ENCODE measurements around the gene APBB1IP. TPM values are rescaled to one million over a fixed set of nuclear protein-coding genes. Genes with fewer than 3 reads are reported as not detected.
"Not testable (repeated sequence)": the region's sequence is repeated elsewhere in the genome, so short reads cannot be mapped to it uniquely, and the experiment has no call there.

APBB1IP gene
- total RNA-seq = 2.8 TPM
- long read RNA-seq, partial matches to known transcripts = 0 of 1 reads
- long read RNA-seq, other reads (novel, unspliced or antisense) = 1 of 1 reads

- intact Hi-C loops (cut with micrococcal nuclease) = no loop called here
- ATAC-seq (peak; percentile 96), DNase-seq (peak; percentile 87)
Measured at GRCh38 chr10:26437637-26438461, at the start of gene APBB1IP. Gene APBB1IP (plus strand): TSS chr10:26438341. CDS start chr10:26492327, 53,986 bp downstream.

- ATAC-seq = no peak
- intact Hi-C loops (cut with micrococcal nuclease) = no loop called here
- DNase-seq = no peak
Measured at GRCh38 chr10:26389533-26389932, 48.6 kb upstream of the APBB1IP start.

GRCh38 chr10:26391701-26392695, 46.1 kb upstream of the APBB1IP start:
- no peak for ATAC-seq
- DNase-seq = peak; percentile 24
- intact Hi-C loops (cut with micrococcal nuclease) = no loop called here

GRCh38 chr10:26398353-26398752, 39.8 kb upstream of the APBB1IP start:
- intact Hi-C loops (cut with micrococcal nuclease); DNase-seq; ATAC-seq: not testable (repeated sequence)

GRCh38 chr10:26407406-26407969, 30.7 kb upstream of the APBB1IP start:
- no peak for ATAC-seq
- intact Hi-C loops (cut with micrococcal nuclease) = no loop called here
- no peak for DNase-seq

GRCh38 chr10:26408858-26409494, 29.2 kb upstream of the APBB1IP start:
- intact Hi-C loops (cut with micrococcal nuclease) = no loop called here
- DNase-seq = no peak
- no peak for ATAC-seq

- intact Hi-C loops (cut with micrococcal nuclease) = no loop called here
- no peak for ATAC-seq
Measured at GRCh38 chr10:26410356-26410755, 27.8 kb upstream of the APBB1IP start.

GRCh38 chr10:26412932-26413331, 25.2 kb upstream of the APBB1IP start:
- ATAC-seq (no peak), DNase-seq (no peak)
- intact Hi-C loops (cut with micrococcal nuclease) = no loop called here

More at GRCh38 chr10:26410356-26410755, 27.8 kb upstream of the APBB1IP start:
- no peak for DNase-seq

- ATAC-seq = no peak
Measured at GRCh38 chr10:26413375-26413774, 24.8 kb upstream of the APBB1IP start.

GRCh38 chr10:26417136-26417535, 21.0 kb upstream of the APBB1IP start:
- ATAC-seq = no peak
- intact Hi-C loops (cut with micrococcal nuclease) = no loop called here
- DNase-seq = no peak

More at GRCh38 chr10:26413375-26413774, 24.8 kb upstream of the APBB1IP start:
- no peak for DNase-seq
- intact Hi-C loops (cut with micrococcal nuclease) = no loop called here

GRCh38 chr10:26422977-26423376, 15.2 kb upstream of the APBB1IP start:
- ATAC-seq = no peak
- DNase-seq = no peak
- intact Hi-C loops (cut with micrococcal nuclease) = no loop called here

GRCh38 chr10:26423722-26424121, 14.4 kb upstream of the APBB1IP start:
- intact Hi-C loops (cut with micrococcal nuclease) = no loop called here
- DNase-seq = no peak
- no peak for ATAC-seq

GRCh38 chr10:26430641-26431163, 7.4 kb upstream of the APBB1IP start:
- DNase-seq (no peak), ATAC-seq (no peak)
- intact Hi-C loops (cut with micrococcal nuclease) = no loop called here

GRCh38 chr10:26432938-26433337, 5.2 kb upstream of the APBB1IP start:
- intact Hi-C loops (cut with micrococcal nuclease) = no loop called here
- no peak for DNase-seq
- no peak for ATAC-seq

- DNase-seq (no peak), ATAC-seq (no peak)
- intact Hi-C loops (cut with micrococcal nuclease) = no loop called here
Measured at GRCh38 chr10:26435852-26436251, 2.3 kb upstream of the APBB1IP start.

GRCh38 chr10:26436848-26437247, 1.3 kb upstream of the APBB1IP start:
- DNase-seq (no peak), ATAC-seq (no peak)
- intact Hi-C loops (cut with micrococcal nuclease) = no loop called here

- intact Hi-C loops (cut with micrococcal nuclease) = no loop called here
- DNase-seq (peak; percentile 60), ATAC-seq (peak; percentile 79)
Measured at GRCh38 chr10:26438534-26439341, 597 bp downstream of the APBB1IP start.
